NCI-H2107 (cell line): ENCODE measurements around the gene NOTUM.

Experiments
- DNase-seq: peaks from one replicate; lab custom pipeline; 2025; lab: John Stamatoyannopoulos, UW

Gene NOTUM

GRCh38 chr17:81961087-81961511 lies at the start of gene NOTUM:
Gene NOTUM, minus strand, starts transcription at chr17:81961187. Its CDS starts 278 bp downstream, at chr17:81960909.
- no peak for DNase-seq

- DNase-seq: no peak
Observed at GRCh38 chr17:82009413-82009812, 48.4 kb upstream of the NOTUM start.

- DNase-seq: no peak
Observed at GRCh38 chr17:82008941-82009405, 48.0 kb upstream of the NOTUM start.

GRCh38 chr17:82008258-82008940 lies 47.4 kb upstream of the NOTUM start:
- no peak for DNase-seq

- DNase-seq: no peak
Observed at GRCh38 chr17:82007495-82008257, 46.7 kb upstream of the NOTUM start.

GRCh38 chr17:82007228-82007494 lies 46.2 kb upstream of the NOTUM start:
- DNase-seq: no peak

GRCh38 chr17:82006468-82007227 lies 45.7 kb upstream of the NOTUM start:
- DNase-seq: no peak

- no peak for DNase-seq
Observed at GRCh38 chr17:82005701-82006348, 44.8 kb upstream of the NOTUM start.

GRCh38 chr17:82004517-82005455 lies 43.8 kb upstream of the NOTUM start:
- DNase-seq: no peak

- no peak for DNase-seq
Observed at GRCh38 chr17:82003411-82004381, 42.7 kb upstream of the NOTUM start.

GRCh38 chr17:82001571-82002056 lies 40.6 kb upstream of the NOTUM start:
- DNase-seq: no peak

- DNase-seq: no peak
Observed at GRCh38 chr17:82000803-82001570, 40.0 kb upstream of the NOTUM start.

- no peak for DNase-seq
Observed at GRCh38 chr17:81999976-82000802, 39.2 kb upstream of the NOTUM start.

- DNase-seq: no peak
Observed at GRCh38 chr17:81999587-81999975, 38.6 kb upstream of the NOTUM start.

- no peak for DNase-seq
Observed at GRCh38 chr17:81998691-81999438, 37.9 kb upstream of the NOTUM start.

GRCh38 chr17:81998212-81998611 lies 37.2 kb upstream of the NOTUM start:
- no peak for DNase-seq

GRCh38 chr17:81996757-81997441 lies 35.9 kb upstream of the NOTUM start:
- no peak for DNase-seq
